B cell (primary cell): ENCODE data around the gene PPP2R2C. TPM values are rescaled to one million over a fixed set of nuclear protein-coding genes. Genes with fewer than 3 reads are reported as not detected.

Source experiments
- ATAC-seq: fragments of 200-7000 bp; cut with Tn5 transposase; one replicate; pipeline ENCODE4 v1.10.0; 2021; ENCODE audit warnings: low read depth, mild to moderate bottlenecking, moderate number of reproducible peaks, moderate library complexity
- CTCF ChIA-PET: fragments of 350-600 bp; sonication (Branson Sonifier 250); formaldehyde crosslinking; loops from one replicate; lab custom pipeline; 2021; ENCODE audit warnings: antibody characterized with exemption, inconsistent platforms; lab: Charles Lee
- POLR2A ChIA-PET: fragments of 350-600 bp; sonication (Branson Sonifier 250); formaldehyde crosslinking; loops from one replicate; lab custom pipeline; 2021; ENCODE audit warnings: antibody characterized with exemption; lab: Charles Lee
- DNase-seq: peaks from one replicate; pipeline ENCODE4 v3.0.0; 2013
- H2AFZ ChIP-seq: 2 replicates; pipeline ENCODE4 v1.6.1; 2012; ENCODE audit warnings: mild to moderate bottlenecking, low read depth, low read length; ENCODE audit not compliant: insufficient read depth, poor library complexity, severe bottlenecking
- H3K27ac ChIP-seq, 2 donors: 1 replicate in 1 of 2; 2 replicates in 1 of 2; pipeline ENCODE4 v1.5.1; 2012 to 2013; ENCODE audit warnings: low read length in 2 of 2, mild to moderate bottlenecking in 2 of 2, moderate library complexity in 1 of 2
- H3K27me3 ChIP-seq, 4 experiments: fragments of 200-600 bp in 1 of 4; sonication (generic) in 1 of 4; replicated peaks in 1 of 4; 1 replicate in 2 of 4; 2 replicates in 2 of 4; pipeline versions ENCODE4 v1.6.1 to v1.7.0; 2013 to 2016; ENCODE audit warnings: low read length in 3 of 4, mild to moderate bottlenecking in 2 of 4, mixed read lengths in 1 of 4, moderate library complexity in 1 of 4; ENCODE audit not compliant: insufficient read depth in 4 of 4, control insufficient read depth in 3 of 4; ENCODE audit errors: control extremely low read depth in 1 of 4
- H3K36me3 ChIP-seq, 2 experiments: replicated peaks in 1 of 2; 1 replicate in 1 of 2; 2 replicates in 1 of 2; pipeline versions ENCODE4 v1.6.1 to v1.7.1; 2013; ENCODE audit warnings: low read length in 1 of 2; ENCODE audit not compliant: insufficient read depth in 2 of 2, control insufficient read depth in 1 of 2; ENCODE audit errors: control extremely low read depth in 1 of 2, extremely low read depth in 1 of 2
- H3K4me1 ChIP-seq, 2 donors: fragments of 200-600 bp in 1 of 2; sonication (generic) in 1 of 2; 1 replicate in 1 of 2; 2 replicates in 1 of 2; pipeline versions ENCODE4 v1.5.1 to v1.6.1; 2013 to 2017; ENCODE audit warnings: low read length in 2 of 2; ENCODE audit not compliant: control insufficient read depth in 2 of 2, insufficient read depth in 2 of 2
- H3K4me2 ChIP-seq: replicated peaks from 2 replicates; pipeline ENCODE3; 2012; ENCODE audit warnings: mild to moderate bottlenecking, low read depth, low read length; ENCODE audit not compliant: poor library complexity, severe bottlenecking
- H3K4me3 ChIP-seq, 5 experiments: fragments of 200-600 bp in 1 of 5; sonication (generic) in 1 of 5; 1 replicate in 3 of 5; 2 replicates in 2 of 5; pipeline versions ENCODE4 v1.5.1 to v1.7.0; 2011 to 2016; ENCODE audit warnings: low read length in 4 of 5, mild to moderate bottlenecking in 4 of 5, low read depth in 2 of 5, control low read depth in 1 of 5, moderate library complexity in 1 of 5; ENCODE audit not compliant: insufficient read depth in 1 of 5; ENCODE audit errors: control extremely low read depth in 1 of 5, extremely low read depth in 1 of 5
- H3K79me2 ChIP-seq: fragments of 200-600 bp; sonication (generic); one replicate; pipeline ENCODE4 v1.6.0; 2016; ENCODE audit warnings: low read length; ENCODE audit not compliant: control insufficient read depth, insufficient read depth
- H3K9ac ChIP-seq: fragments of 200-600 bp; sonication (generic); 2 replicates; pipeline ENCODE4 v1.6.1; 2017; ENCODE audit warnings: mild to moderate bottlenecking, low read length, moderate library complexity
- H3K9me3 ChIP-seq, 3 donors: one replicate each; pipeline versions ENCODE4 v1.6.1 to v1.7.1; 2013; ENCODE audit warnings: low read length in 2 of 3; ENCODE audit not compliant: control insufficient read depth in 2 of 3, insufficient read depth in 1 of 3; ENCODE audit errors: control extremely low read depth in 1 of 3
- H4K20me1 ChIP-seq: 2 replicates; pipeline ENCODE4 v1.6.0; 2012; ENCODE audit warnings: mild to moderate bottlenecking, low read length; ENCODE audit not compliant: insufficient read depth, control insufficient read depth, poor library complexity, severe bottlenecking
- H3K27ac Mint-ChIP-seq: one replicate; pipeline ENCODE4 v1.8.0; 2021; ENCODE audit warnings: mixed read lengths
- H3K27me3 Mint-ChIP-seq: one replicate; pipeline ENCODE4 v1.8.0; 2021; ENCODE audit warnings: mixed read lengths
- H3K4me1 Mint-ChIP-seq: one replicate; pipeline ENCODE4 v1.8.0; 2021; ENCODE audit warnings: mixed read lengths
- H3K4me3 Mint-ChIP-seq: one replicate; pipeline ENCODE4 v1.8.0; 2021; ENCODE audit warnings: mixed read lengths
- H3K9me3 Mint-ChIP-seq: one replicate; pipeline ENCODE4 v1.8.0; 2022; ENCODE audit warnings: mixed read lengths; ENCODE audit not compliant: insufficient read depth
- CTCF ChIP-seq: fragments of 200-600 bp; IDR thresholded peaks from one replicate; pipeline ENCODE4 v1.8.0; 2022; ENCODE audit warnings: antibody characterized with exemption, mild to moderate bottlenecking
- EZH2 ChIP-seq: IDR thresholded peaks from 2 replicates; pipeline ENCODE4 v1.6.1; 2012; ENCODE audit warnings: borderline replicate concordance, low read depth, mild to moderate bottlenecking, moderate library complexity, low read length; ENCODE audit not compliant: insufficient read depth, poor library complexity, severe bottlenecking
- WGBS: methylation state at CpG from one replicate; pipeline ENCODE4 v1.1.5; 2013; ENCODE audit warnings: missing lambda C conversion rate; ENCODE audit not compliant: insufficient coverage; 5-methylcytosine and 5-hydroxymethylcytosine counted together
- intact Hi-C: fragments of 100-400 bp; cut with micrococcal nuclease; formaldehyde crosslinking; loops from one replicate; pipeline ENCODE4 v1.10.0; 2022
- polyA plus RNA-seq: library from polyadenylated mRNA; depleted of rRNA; stranded (reverse); fragments of >200 nt; gene quantifications from 2 replicates; pipeline ENCODE4 v1.2.3, GENCODE V29; 2012
- total RNA-seq, 2 donors: library from RNA; stranded (reverse); fragments of 120-200 nt in 1 of 2; gene quantifications; 1 replicate in 1 of 2; 2 replicates in 1 of 2; pipeline versions ENCODE4 v1.2.3 to v1.2.4, GENCODE V29; 2013 to 2022

The PPP2R2C gene
- total and polyA plus RNA-seq, 2 donors (not counting 1 experiment from before 2014, with no cell fraction given), result not detected

DNA sequence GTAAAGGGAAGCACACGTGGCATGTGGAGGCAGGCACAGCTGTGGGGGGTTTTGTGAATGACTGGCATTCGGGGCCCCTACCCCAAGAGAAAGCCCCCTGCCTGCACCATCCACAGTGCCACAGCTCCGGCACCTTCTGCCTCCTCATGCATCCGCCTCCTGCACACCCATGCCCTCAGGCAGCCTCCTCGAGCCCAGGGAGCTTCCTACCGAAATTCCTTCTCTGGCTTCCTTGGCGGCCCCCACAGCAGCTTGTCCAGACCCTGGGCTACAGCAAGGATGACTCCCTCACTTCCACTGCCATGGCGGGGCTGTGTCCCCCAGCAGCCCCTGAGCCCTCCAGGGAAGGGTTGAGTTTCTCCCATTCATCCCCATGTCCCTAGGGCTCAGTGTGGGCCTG is 102.9 kb downstream of the PPP2R2C start:
- H3K27ac Mint-ChIP-seq, result no peak overlapping the region
- H3K4me3 Mint-ChIP-seq, result no peak overlapping the region

DNA sequence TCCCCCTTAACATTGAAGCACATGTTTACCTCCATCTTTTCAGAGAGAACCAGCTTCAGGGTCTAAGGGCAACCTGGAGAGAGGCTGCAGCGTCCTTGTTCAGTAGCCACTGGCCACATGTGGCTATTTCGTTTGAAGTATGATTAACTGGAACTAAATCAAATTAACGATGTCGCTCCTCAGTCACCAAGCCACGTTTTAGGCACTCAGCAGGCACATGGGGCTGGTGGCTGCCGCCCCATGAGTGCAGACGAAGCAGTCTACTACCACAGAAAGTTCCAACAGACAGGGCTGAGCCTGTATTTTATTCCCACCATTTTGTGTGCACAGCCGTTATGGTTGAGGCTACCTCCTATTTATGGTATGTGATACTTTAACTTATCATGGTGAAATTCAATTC is 103.4 kb downstream of the PPP2R2C start:
- Histone ChIP-seq H3K79me2 (no peaks in the 10 kb centered on the region), H3K4me3 (no peak overlapping the region), H3K4me2 (no peak overlapping the region), H3K27ac (no peak overlapping the region), H3K4me1 (no peaks in the 10 kb centered on the region), H4K20me1 (no peaks in the 10 kb centered on the region), H3K36me3 (no peaks in the 10 kb centered on the region), H2AFZ (no peak overlapping the region), H3K27me3 (peaks cover 0 to 2% (median 0%) of the 10 kb centered on the region in 4 experiments), H3K9ac (no peak overlapping the region), H3K9me3 (peaks cover 0 to 14% (median 0%) of the 10 kb centered on the region in 3 donors)
- intact Hi-C loops, result no loop called here
- TF ChIP-seq EZH2 (no peak), CTCF (no peak)
- H3K27ac Mint-ChIP-seq, result no peak overlapping the region
- no peak for ATAC-seq
- H3K9me3 Mint-ChIP-seq, result no peaks in the 10 kb centered on the region
- H3K4me3 Mint-ChIP-seq, result no peak overlapping the region
- POLR2A ChIA-PET, result no interaction called here
- H3K4me1 Mint-ChIP-seq, result no peaks in the 10 kb centered on the region
- no peak for DNase-seq
- peaks cover 10% of the 10 kb centered on the region for H3K27me3 Mint-ChIP-seq
- CTCF ChIA-PET, result no interaction called here
- WGBS, result 75% methylated on average over 5 of the region's 8 CpGs

More for the DNA sequence above, 102.9 kb downstream of the PPP2R2C start:
- ATAC-seq (no peak), DNase-seq (no peak)
- Histone ChIP-seq H3K27me3 (peaks cover 0 to 2% (median 0%) of the 10 kb centered on the region in 4 experiments), H3K79me2 (no peaks in the 10 kb centered on the region), H4K20me1 (no peaks in the 10 kb centered on the region), H3K4me3 (no peak overlapping the region), H3K36me3 (no peaks in the 10 kb centered on the region), H2AFZ (no peak overlapping the region), H3K4me2 (no peak overlapping the region), H3K9ac (no peak overlapping the region), H3K27ac (no peak overlapping the region), H3K9me3 (peaks cover 0 to 14% (median 0%) of the 10 kb centered on the region in 3 donors), H3K4me1 (no peaks in the 10 kb centered on the region)
- intact Hi-C loops, result no loop called here
- 69% methylated on average over 7 of the region's 8 CpGs for WGBS
- POLR2A ChIA-PET, result no interaction called here
- TF ChIP-seq CTCF, result no peak
- TF ChIP-seq EZH2, result no peak
- CTCF ChIA-PET, result no interaction called here
- H3K27me3 Mint-ChIP-seq, result peaks cover 8% of the 10 kb centered on the region
- no peaks in the 10 kb centered on the region for H3K4me1 Mint-ChIP-seq
- H3K9me3 Mint-ChIP-seq, result no peaks in the 10 kb centered on the region
